Vagina (tissue), 2 donors: Measurements from ENCODE around the gene RRP8.

Experiments
- CTCF ChIP-seq, 3 experiments: fragments of 450-650 bp in 2 of 3; fragments of 200-600 bp in 1 of 3; sonication (generic) in 1 of 3; IDR thresholded peaks; one replicate each; pipeline ENCODE4 v1.5.1; 2017 to 2019; ENCODE audit warnings: antibody characterized with exemption in 3 of 3, mild to moderate bottlenecking in 2 of 3, moderate library complexity in 2 of 3
- POLR2A ChIP-seq, 2 donors: fragments of 450-650 bp; IDR thresholded peaks; one replicate each; pipeline ENCODE4 v1.6.1; 2017; ENCODE audit warnings: antibody characterized with exemption in 2 of 2, mild to moderate bottlenecking in 2 of 2, moderate library complexity in 2 of 2
- POLR2AphosphoS5 ChIP-seq, 2 donors: sonication (generic); formaldehyde crosslinking; IDR thresholded peaks; one replicate each; pipeline ENCODE4 v1.9.0; 2017; ENCODE audit warnings: antibody characterized with exemption in 2 of 2, mild to moderate bottlenecking in 2 of 2, low read depth in 1 of 2; ENCODE audit not compliant: insufficient read depth in 1 of 2

- no peak for TF ChIP-seq CTCF (IDR thresholded peaks at IDR 0.05)
- TF ChIP-seq POLR2A (IDR thresholded peaks at IDR 0.05) = no peak
- TF ChIP-seq POLR2AphosphoS5 (IDR thresholded peaks at IDR 0.05; ENCODE audit: insufficient read depth in 1 of 2, low read depth in 1 of 2) = no peak
These were observed 42.7 kb upstream of the RRP8 start for GRCh38 chr11:6646071-6646470.
